Tibial nerve (tissue), 4 donors: ENCODE results near the gene LSM12. TPM values are rescaled to one million over a fixed set of nuclear protein-coding genes. Genes with fewer than 3 reads are reported as not detected.
"Not testable (repeated sequence)": the region's sequence is repeated elsewhere in the genome, so short reads cannot be mapped to it uniquely, and the experiment has no call there.

Experiments
- DNase-seq, 2 donors: peaks; one replicate each; pipeline ENCODE4 v3.0.0-alpha.2; 2019; ENCODE audit warnings: low spot score in 2 of 2
- H3K27ac ChIP-seq, 4 donors: fragments of 200-600 bp; sonication (generic) in 3 of 4; one replicate each; pipeline ENCODE4 v1.5.1; 2017 to 2019; ENCODE audit warnings: mild to moderate bottlenecking in 1 of 4
- H3K27me3 ChIP-seq, 2 donors: fragments of 200-600 bp; sonication (generic) in 1 of 2; one replicate each; pipeline versions ENCODE4 v1.5.1 to v1.6.0; 2017 to 2019
- H3K36me3 ChIP-seq, 3 donors: fragments of 200-600 bp; sonication (generic); one replicate each; pipeline ENCODE4 v1.5.1; 2018 to 2019
- H3K4me1 ChIP-seq, 4 donors: fragments of 200-600 bp; sonication (generic) in 3 of 4; one replicate each; pipeline ENCODE4 v1.5.1; 2017 to 2019
- H3K4me3 ChIP-seq, 4 donors: fragments of 200-600 bp; sonication (generic) in 3 of 4; one replicate each; pipeline ENCODE4 v1.5.1; 2017 to 2019; ENCODE audit warnings: mild to moderate bottlenecking in 1 of 4, moderate library complexity in 1 of 4
- H3K9me3 ChIP-seq, 4 donors: fragments of 200-600 bp; sonication (generic) in 3 of 4; one replicate each; pipeline ENCODE4 v1.5.1; 2017 to 2019
- CTCF ChIP-seq, 5 experiments: fragments of 200-600 bp in 3 of 5; fragments of 450-650 bp in 2 of 5; sonication (generic) in 3 of 5; IDR thresholded peaks; one replicate each; pipeline ENCODE4 v1.5.1; 2016 to 2019; ENCODE audit warnings: antibody characterized with exemption in 5 of 5, mild to moderate bottlenecking in 3 of 5, moderate library complexity in 2 of 5
- EP300 ChIP-seq, 2 donors: sonication (generic); formaldehyde crosslinking; IDR thresholded peaks; one replicate each; pipeline ENCODE4 v1.6.1; 2017; ENCODE audit warnings: antibody characterized with exemption in 2 of 2, mild to moderate bottlenecking in 1 of 2
- POLR2A ChIP-seq, 2 donors: fragments of 450-650 bp; IDR thresholded peaks; one replicate each; pipeline ENCODE4 v1.6.1; 2017; ENCODE audit warnings: antibody characterized with exemption in 2 of 2, mild to moderate bottlenecking in 2 of 2, moderate library complexity in 2 of 2
- WGBS, 2 donors: methylation state at CpG; one replicate each; pipeline ENCODE4 v1.1.5; 2018; 5-methylcytosine and 5-hydroxymethylcytosine counted together
- total RNA-seq, 4 donors: library from RNA; depleted of rRNA; stranded (reverse); fragments of >200 nt; gene quantifications; one replicate each; pipeline ENCODE4 v1.1.0, GENCODE V29; 2016

Gene LSM12
- total RNA-seq, 4 donors from 2014 or later: 18.2 to 37.2 (median 23.9) TPM

GRCh38 chr17:44000871-44001460 lies 65.5 kb downstream of the LSM12 start:
- Histone ChIP-seq H3K27ac (no peak overlapping the region), H3K27me3 (peaks cover 3 to 50% of the 10 kb centered on the region in 2 donors), H3K4me1 (peaks cover 0 to 18% (median 10%) of the 10 kb centered on the region in 4 donors), H3K36me3 (no peaks in the 10 kb centered on the region), H3K4me3 (no peak overlapping the region), H3K9me3 (no peaks in the 10 kb centered on the region)
- WGBS, 2 donors: 78 to 80% methylated on average over 5 to 6 of the region's 6 CpGs
- TF ChIP-seq POLR2A (IDR thresholded peaks at IDR 0.05): no peak
- TF ChIP-seq EP300 (IDR thresholded peaks at IDR 0.05): no peak
- TF ChIP-seq CTCF (IDR thresholded peaks at IDR 0.05): no peak
- no peak for DNase-seq

- WGBS, 2 donors: 85 to 86% methylated on average over 11 to 12 of the region's 12 CpGs
- no peaks in the 10 kb centered on the region for H3K9me3 ChIP-seq
- no peaks in the 10 kb centered on the region for H3K36me3 ChIP-seq
- TF ChIP-seq EP300 (IDR thresholded peaks at IDR 0.05) (no peak), CTCF (IDR thresholded peaks at IDR 0.05) (no peak), POLR2A (IDR thresholded peaks at IDR 0.05) (no peak)
- H3K4me1 ChIP-seq: peaks cover 0 to 12% (median 6%) of the 10 kb centered on the region in 4 donors
- no peak overlapping the region for H3K4me3 ChIP-seq
- H3K27me3 ChIP-seq: peaks cover 3 to 43% of the 10 kb centered on the region in 2 donors
- no peak for DNase-seq
- H3K27ac ChIP-seq: no peak overlapping the region
Observed at GRCh38 chr17:44000141-44000860, 66.2 kb downstream of the LSM12 start.

- Histone ChIP-seq H3K9me3 (no peaks in the 10 kb centered on the region), H3K27ac (no peak overlapping the region), H3K27me3 (peaks cover 0 to 31% of the 10 kb centered on the region in 2 donors), H3K36me3 (no peaks in the 10 kb centered on the region), H3K4me1 (peaks cover 0 to 11% (median 7%) of the 10 kb centered on the region in 4 donors), H3K4me3 (no peak overlapping the region)
- no peak for DNase-seq
- WGBS, 2 donors: 67 to 73% methylated on average over 4 of the region's 4 CpGs
- TF ChIP-seq CTCF (IDR thresholded peaks at IDR 0.05) (no peak), EP300 (IDR thresholded peaks at IDR 0.05) (no peak), POLR2A (IDR thresholded peaks at IDR 0.05) (no peak)
Observed at GRCh38 chr17:43999024-43999423, 67.4 kb downstream of the LSM12 start.

GRCh38 chr17:43998552-43998951 lies 67.9 kb downstream of the LSM12 start:
- Histone ChIP-seq H3K4me1 (peaks cover 0 to 11% (median 7%) of the 10 kb centered on the region in 4 donors), H3K9me3 (no peaks in the 10 kb centered on the region), H3K4me3 (no peak overlapping the region), H3K27ac (no peak overlapping the region), H3K36me3 (no peaks in the 10 kb centered on the region), H3K27me3 (peaks cover 0 to 26% of the 10 kb centered on the region in 2 donors)
- TF ChIP-seq EP300 (IDR thresholded peaks at IDR 0.05) (no peak), CTCF (IDR thresholded peaks at IDR 0.05) (no peak), POLR2A (IDR thresholded peaks at IDR 0.05) (no peak)
- no peak for DNase-seq
- WGBS, 2 donors: 68 to 72% methylated on average over 3 of the region's 3 CpGs

- peaks cover 0 to 11% (median 7%) of the 10 kb centered on the region in 4 donors for H3K4me1 ChIP-seq
- not testable (repeated sequence) for H3K4me3 ChIP-seq, H3K36me3 ChIP-seq, H3K9me3 ChIP-seq, H3K27ac ChIP-seq, DNase-seq
- 87 to 94% methylated on average over 5 of the region's 5 CpGs for WGBS, 2 donors
- H3K27me3 ChIP-seq: peaks cover 0 to 14% of the 10 kb centered on the region in 2 donors
Observed at GRCh38 chr17:43997180-43997579, 69.3 kb downstream of the LSM12 start.
